GM18907 (cell line): Measurements from ENCODE around the gene SRR.
A peak's percentile ranks its signal among the peaks of the same experiment; 100 is the strongest.
"Not testable (repeated sequence)": the region's sequence is repeated elsewhere in the genome, so short reads cannot be mapped to it uniquely, and the experiment has no call there.

Experiments used
- ATAC-seq: cut with Tn5 transposase; IDR thresholded peaks from one replicate; pipeline ENCODE4 v1.9.1; 2021; ENCODE audit warnings: mild to moderate bottlenecking, moderate library complexity; ENCODE audit not compliant: unreplicated experiment

SRR gene

DNA sequence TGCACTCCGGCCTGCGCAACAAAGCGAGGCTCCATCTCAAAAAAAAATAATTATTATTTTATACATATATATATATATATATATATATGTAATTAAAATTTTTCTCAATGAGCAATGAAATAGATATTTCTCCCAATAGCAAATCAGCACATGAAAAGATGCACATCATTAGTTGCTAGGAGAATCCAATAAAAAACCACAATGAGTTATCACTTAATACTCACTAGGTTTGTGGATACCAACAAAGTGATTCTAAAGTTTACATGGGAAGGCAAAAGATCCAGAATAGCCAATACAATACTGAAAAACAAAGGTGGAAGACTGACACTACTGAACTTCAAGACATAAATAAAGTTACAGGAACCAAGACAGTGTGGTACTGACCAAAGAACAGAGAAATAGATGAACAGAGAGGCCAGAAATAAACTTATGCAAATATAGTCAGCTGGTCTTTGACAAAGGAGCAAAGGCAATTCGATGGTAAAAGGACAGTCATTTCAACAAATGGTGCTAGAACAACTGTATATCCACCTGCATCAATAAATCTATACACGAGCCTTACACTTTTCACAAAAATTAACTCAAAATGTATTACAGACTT lies 13.8 kb upstream of the SRR start:
- no peak for ATAC-seq

DNA sequence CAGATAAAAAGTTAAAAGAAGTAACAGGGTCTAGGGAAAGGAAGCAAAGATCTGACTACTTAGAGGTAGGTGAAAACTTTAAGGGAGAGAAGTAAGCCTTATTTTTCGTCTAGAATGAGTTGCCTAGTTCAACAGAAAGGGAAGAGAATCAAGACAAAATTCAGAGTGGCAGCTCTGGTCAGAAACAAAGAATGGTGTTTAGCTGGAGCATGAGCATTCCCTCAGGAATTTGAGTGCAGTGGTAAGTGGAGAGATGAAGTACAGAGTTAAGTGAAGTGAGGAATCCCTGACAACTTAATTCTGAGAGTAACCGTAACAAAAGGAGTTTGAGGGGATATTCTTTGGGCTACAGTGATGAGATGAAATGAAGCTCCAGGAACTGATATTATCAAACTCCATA lies 11.7 kb upstream of the SRR start:
- no peak for ATAC-seq

DNA sequence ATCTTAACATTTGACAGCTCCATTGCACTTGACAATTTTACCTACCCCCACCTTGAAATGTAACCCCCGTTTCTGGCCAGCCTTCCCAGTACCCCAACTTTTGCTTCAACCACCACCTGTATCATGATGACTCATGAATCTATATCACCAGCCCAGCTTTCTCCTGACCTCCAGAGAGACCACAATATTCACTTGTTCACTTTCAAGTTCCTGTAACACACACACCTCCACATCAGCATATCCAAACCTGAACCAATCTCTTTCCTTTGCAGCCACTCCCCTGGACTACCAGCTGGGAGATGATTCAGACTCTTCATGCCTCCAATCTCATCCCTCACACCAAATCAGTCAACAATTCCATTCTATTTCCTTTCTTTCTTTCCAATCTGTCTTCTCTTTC lies 8.2 kb upstream of the SRR start:
- no peak for ATAC-seq

DNA sequence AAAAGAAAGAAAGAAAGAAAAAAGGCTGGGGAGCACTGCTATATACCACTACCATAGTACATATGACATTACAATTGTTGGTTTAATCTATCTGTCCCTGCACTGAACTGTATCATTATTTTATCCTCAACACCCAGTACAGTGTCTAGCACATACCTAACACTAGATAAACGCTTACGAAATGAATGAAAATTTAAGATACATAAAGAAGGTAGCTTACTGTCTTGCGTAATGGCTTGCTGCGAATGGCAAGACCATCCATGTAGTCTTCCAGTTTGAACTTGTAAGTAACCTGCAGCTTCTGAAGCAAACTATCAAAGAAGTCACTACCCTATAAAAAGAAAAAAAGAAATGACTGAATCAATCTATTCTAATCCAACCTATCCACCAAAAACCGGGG lies 6.7 kb upstream of the SRR start:
- no peak for ATAC-seq

DNA sequence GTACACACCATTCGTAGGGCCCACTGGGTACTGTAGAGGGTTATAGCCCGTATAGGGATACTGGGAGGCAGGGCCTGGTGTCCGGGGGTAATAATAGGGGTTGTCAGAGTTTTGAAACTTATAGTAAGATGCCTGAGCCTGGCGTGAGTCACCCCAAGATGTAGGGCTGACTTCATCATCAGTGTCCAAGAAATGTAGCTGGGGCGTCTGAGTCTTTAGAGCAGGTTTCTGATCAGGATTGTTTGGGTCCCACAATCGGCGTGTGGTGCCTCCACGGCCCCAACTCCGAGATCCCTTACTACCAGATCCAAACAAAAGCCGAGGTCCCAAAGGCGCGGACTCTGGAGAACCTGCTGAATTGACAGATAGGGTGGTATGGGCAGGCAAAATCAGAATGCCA lies 4.6 kb upstream of the SRR start:
- ATAC-seq: no peak

DNA sequence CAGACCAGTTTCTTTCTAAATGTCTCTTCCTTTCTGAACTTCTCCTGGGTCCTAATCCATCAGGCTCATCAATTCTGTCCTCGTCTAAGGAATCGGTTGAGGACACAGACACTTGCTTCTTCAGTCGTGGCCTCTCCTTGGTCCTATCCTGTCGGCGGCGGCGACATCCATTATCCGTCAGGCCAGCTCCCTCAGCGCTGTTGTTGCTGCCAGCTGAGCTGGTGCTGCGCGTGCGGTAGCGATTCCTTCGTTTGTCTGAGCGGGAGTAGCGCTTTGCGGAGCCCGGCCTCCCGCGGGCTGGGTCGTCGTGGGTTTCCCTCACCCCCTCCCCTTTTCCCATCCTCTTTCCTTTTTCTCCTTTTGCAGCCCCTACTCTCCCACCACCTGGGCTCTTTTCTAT lies 4.0 kb upstream of the SRR start:
- no peak for ATAC-seq

DNA sequence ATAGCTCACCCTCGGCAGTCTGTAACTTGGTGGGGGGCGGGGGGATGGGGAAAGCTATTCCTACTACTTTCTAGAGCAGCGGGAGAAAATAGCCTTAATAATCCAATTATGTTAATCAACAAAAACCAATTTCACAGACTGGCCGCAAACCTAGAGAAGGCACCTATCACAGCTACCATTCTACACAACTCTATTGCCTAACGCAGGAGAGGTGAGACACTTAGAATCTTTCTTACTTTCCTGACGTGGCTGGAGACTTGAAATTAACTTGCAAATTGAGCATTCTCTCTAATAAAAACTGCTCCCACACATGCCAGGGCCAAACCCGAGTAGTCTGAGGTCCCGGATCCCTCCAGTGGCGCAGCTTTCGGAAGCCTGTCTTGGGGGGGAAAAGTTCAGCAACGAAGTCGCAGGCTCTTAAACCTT lies 959 bp upstream of the SRR start:
- no peak for ATAC-seq

GRCh38 chr17:2304931-2305330 lies 1.2 kb downstream of the SRR start:
- ATAC-seq: no peak

DNA sequence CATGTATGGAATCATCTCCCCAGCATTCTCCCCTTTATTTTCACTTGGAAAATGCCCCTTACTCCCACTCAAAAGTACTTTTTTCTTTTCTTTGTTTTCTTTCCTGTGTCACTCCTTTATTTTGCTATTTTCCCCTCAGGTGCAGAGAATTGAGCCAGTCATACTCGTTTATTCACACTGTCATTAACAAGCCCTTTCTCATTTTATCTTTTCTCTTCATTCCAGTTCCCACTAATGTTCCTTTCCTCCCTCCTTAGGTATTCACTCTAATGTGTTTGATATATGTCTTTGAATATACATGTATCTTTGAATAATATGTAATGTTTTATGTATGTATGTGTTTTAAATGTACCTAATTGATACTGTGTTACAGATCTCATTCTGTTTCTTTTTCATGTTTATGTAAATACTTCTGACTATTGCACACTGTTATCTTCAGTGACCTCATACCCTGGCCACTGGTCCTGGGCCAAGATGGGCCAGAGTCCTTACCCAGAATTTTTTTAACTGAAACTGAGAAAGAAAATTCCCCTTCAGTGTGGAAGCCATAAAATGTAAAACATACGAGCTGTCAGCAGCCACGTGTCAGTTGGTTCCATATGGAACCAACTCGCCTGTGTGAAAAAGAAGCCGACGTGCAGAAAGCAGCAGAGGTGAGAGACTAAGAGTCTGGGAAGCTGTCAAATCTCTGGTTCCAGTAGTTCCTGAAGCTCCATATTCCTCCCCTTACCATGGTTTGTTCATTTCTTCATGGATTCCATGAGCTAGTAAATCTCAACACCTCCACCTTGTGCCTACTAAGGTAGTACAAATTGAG lies 5.8 kb downstream of the SRR start:
- ATAC-seq: no peak

GRCh38 chr17:2312736-2313135 lies 9.0 kb downstream of the SRR start:
- ATAC-seq: no peak

GRCh38 chr17:2316916-2317205 lies 13.1 kb downstream of the SRR start:
- ATAC-seq: not testable (repeated sequence)

GRCh38 chr17:2317796-2318195 lies 14.0 kb downstream of the SRR start:
- ATAC-seq: no peak

DNA sequence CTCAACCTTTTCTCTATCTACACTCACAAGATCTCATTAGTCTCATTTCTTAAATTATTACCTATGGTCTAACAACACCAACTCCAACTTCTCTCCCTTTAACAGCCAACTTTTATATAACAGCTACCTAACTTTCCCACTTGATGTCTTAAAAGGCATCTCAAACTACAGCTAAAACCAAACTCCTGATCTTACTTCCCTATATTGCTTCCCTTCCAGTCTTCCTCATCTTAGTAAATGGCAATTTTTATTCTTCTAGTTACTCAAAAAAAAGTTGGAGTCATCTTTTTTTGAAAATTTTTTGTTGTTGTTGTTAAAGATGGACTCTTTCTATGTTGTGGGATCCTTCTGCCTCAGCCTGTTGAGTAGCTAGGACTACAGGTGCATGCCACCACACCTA lies 15.3 kb downstream of the SRR start:
- no peak for ATAC-seq

DNA sequence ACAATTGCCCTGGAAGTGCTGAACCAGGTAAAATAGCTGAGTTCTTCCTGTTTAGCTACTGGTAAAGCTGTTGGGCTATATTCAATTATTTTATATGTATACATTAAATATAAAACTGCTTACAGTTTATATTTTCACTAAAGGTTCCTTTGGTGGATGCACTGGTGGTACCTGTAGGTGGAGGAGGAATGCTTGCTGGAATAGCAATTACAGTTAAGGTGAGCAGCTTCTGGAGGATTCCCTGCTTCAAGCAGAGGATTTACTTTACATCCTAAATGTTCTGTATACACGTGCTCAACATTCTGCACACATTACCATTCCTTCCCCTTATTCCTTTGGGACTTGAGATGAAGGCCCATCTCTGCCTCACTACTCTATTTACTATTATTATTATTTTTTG lies 17.6 kb downstream of the SRR start:
- ATAC-seq: no peak

DNA sequence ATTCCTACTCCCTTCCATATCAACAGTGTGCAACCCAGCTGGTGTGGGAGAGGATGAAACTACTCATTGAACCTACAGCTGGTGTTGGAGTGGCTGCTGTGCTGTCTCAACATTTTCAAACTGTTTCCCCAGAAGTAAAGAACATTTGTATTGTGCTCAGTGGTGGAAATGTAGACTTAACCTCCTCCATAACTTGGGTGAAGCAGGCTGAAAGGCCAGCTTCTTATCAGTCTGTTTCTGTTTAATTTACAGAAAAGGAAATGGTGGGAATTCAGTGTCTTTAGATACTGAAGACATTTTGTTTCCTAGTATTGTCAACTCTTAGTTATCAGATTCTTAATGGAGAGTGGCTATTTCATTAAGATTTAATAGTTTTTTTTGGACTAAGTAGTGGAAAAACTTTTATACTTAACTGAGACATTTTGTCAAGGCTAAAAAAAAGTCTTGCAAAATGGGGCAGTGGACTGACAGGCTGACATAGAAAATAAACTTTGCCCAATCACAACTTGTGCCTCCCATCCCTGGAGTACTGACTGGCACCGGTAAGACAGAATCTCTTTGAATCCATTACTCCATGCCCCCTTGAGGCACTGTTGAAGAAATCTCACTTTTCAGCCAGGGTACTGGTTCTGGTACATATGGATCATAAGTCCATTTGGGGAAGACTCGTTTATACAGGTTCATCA lies 20.0 kb downstream of the SRR start:
- no peak for ATAC-seq

DNA sequence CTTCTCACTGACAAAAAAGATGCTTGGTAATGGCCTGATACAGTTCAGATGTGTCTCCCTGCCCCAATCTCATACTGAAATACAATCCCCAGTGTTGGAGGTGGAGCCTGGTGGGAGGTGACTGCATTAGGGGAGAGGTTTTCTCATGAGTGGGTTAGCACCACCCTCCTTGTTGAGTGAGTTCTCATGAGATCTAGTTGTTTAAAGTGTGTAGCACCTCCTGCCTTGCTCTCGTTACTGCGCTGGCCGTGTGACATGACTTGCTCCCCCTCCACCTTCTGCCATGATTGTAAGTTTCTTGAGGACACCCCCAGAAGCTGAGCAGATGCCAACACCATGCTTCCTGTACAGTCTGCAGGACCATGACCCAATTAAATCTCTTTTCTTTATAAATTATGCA lies 27.6 kb downstream of the SRR start:
- no peak for ATAC-seq

DNA sequence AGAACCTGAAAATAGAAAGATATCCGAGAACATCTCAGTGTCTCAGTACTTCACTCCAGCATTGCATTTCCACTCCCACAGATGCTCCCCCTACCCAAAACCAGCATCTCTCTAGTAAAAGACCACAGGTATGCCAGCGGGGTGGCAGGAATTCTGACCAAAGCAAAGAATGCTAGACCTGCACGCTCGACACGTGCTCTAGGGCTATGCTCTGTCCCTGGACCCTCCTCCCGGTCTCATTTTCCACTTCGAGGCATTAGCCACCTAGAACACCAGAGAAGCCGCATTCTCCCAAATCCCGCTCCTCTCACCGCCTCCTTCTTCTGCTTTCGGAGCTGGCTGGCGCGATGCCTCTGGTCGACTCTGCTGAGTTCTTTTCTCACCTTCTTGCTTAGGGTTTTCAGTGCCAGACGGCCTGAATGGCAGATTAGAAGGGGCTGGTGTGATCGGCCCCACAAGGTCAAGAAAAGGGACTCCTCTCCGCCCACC lies 32.0 kb downstream of the SRR start:
- ATAC-seq: no peak

- peak; percentile 84 for ATAC-seq
These were observed 32.6 kb downstream of the SRR start, which contains the start of gene TSR1 for GRCh38 chr17:2336215-2336851. TSR1 (minus strand) TSS chr17:2336457; CDS start chr17:2336427, 30 bp downstream.

GRCh38 chr17:2336852-2337543 lies 33.2 kb downstream of the SRR start, which contains the start of gene SGSM2:
SGSM2 (plus strand) TSS chr17:2337501; CDS start chr17:2337689, 188 bp downstream.
- ATAC-seq: no peak

DNA sequence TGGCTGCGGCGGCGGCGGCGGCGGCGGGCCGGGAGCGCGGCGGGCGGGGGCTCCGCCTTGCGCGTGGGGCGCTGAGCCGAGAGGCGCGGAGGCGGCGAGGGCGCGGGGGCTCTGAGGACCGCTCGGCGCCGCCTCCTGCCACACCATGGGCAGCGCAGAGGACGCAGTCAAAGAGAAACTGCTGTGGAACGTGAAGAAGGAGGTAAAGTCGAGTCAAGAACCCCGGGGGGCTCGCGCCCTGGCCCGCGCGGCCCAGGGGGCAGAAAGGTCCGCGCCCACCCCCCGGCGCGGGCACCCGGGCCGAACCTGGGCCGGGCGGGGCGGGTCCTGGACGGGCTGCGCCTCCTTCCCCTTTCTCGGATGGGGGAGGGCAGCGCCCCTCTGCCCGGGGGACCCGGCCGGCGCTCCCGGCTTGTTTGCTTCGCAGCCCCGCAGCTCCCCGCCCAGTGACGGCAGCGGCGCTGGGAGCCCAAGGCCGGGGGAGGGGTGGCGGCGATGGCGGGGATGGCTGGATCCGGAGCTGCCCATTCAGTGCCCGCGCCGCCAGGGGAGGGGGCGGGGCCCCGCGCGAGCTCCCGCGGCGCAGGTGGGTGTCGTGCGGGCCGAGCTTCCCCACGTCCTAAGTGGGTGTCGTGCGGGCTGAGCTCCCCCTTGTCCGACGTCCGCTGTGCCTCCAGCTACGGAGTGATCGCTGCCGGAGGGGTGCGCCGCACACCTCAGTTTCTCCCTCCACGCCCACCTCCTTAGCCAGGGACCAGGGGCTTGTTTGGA lies 34.0 kb downstream of the SRR start:
- ATAC-seq: no peak
